Kidney (tissue), 14 donors: ENCODE data around the gene LRRC47. TPM values are rescaled to one million over a fixed set of nuclear protein-coding genes. Genes with fewer than 3 reads are reported as not detected.
A peak's percentile ranks its signal among the peaks of the same experiment; 100 is the strongest.

Experiments
- DNase-seq, 5 donors: peaks; one replicate each; pipeline ENCODE4 v3.0.0-alpha.2; 2013 to 2020
- FAIRE-seq: peaks from 2 replicates; lab custom pipeline; 2012; peaks lifted over from hg19 to GRCh38; lab: Jason Lieb, UNC
- H3K27ac ChIP-seq, 2 donors: one replicate each; pipeline ENCODE4 v1.7.0; 2013; ENCODE audit warnings: low read depth in 2 of 2, low read length in 2 of 2, inconsistent platforms in 1 of 2
- H3K27me3 ChIP-seq: one replicate; pipeline ENCODE4 v1.7.1; 2013; ENCODE audit warnings: low read length, inconsistent platforms; ENCODE audit not compliant: control insufficient read depth, insufficient read depth
- H3K36me3 ChIP-seq, 3 donors: one replicate each; pipeline versions ENCODE4 v1.7.0 to v1.7.1; 2013; ENCODE audit warnings: low read length in 3 of 3, control low read depth in 1 of 3, inconsistent platforms in 1 of 3; ENCODE audit not compliant: insufficient read depth in 3 of 3, control insufficient read depth in 2 of 3
- H3K4me1 ChIP-seq, 3 donors: one replicate each; pipeline versions ENCODE4 v1.7.0 to v1.7.1; 2013; ENCODE audit warnings: low read length in 3 of 3, inconsistent platforms in 1 of 3, low read depth in 1 of 3; ENCODE audit not compliant: control insufficient read depth in 2 of 3, insufficient read depth in 2 of 3
- H3K4me3 ChIP-seq, 3 donors: one replicate each; pipeline versions ENCODE4 v1.7.0 to v1.8.1; 2013; ENCODE audit warnings: low read length in 3 of 3, control low read depth in 1 of 3, inconsistent platforms in 1 of 3
- H3K9ac ChIP-seq, 3 donors: one replicate each; pipeline versions ENCODE4 v1.7.0 to v1.7.1; 2013; ENCODE audit warnings: low read length in 3 of 3, control low read depth in 1 of 3, inconsistent platforms in 1 of 3
- H3K9me3 ChIP-seq, 3 donors: one replicate each; pipeline versions ENCODE4 v1.7.0 to v1.7.1; 2013; ENCODE audit warnings: low read length in 3 of 3, control low read depth in 1 of 3, inconsistent platforms in 1 of 3; ENCODE audit not compliant: control insufficient read depth in 2 of 3, insufficient read depth in 1 of 3
- intact Hi-C: fragments of 100-400 bp; cut with DNase I; formaldehyde crosslinking; loops from one replicate; pipeline ENCODE4 v1.11.1; 2022
- polyA plus RNA-seq: library from polyadenylated mRNA; stranded (reverse); fragments of 350-450 nt; fragmentation: Illumina TruSeq; extraction: RNeasy Lipid Tissue Mini Kit (QIAGEN cat#74804); gene quantifications from one replicate; pipeline ENCODE4 v1.2.3, GENCODE V29; 2014; ENCODE audit warnings: low read depth, low replicate concordance; ENCODE audit not compliant: insufficient read depth
- total RNA-seq: library from RNA; stranded (reverse); fragmentation: NEBNext Ultra II Directional; extraction: Animal tissue kit (Norgen Biotek cat#: 25700); gene quantifications from one replicate; pipeline ENCODE4 v1.2.1, GENCODE V29; 2021
- TF ChIP-seq, protein P1 (sequence below): IDR thresholded peaks from 3 replicates; pipeline ENCODE4 v1.5.1; 2012; ENCODE audit warnings: mild to moderate bottlenecking, moderate library complexity, borderline replicate concordance; ENCODE audit not compliant: insufficient read depth; ENCODE audit errors: extremely low read depth
- donor health status: control.
- donor health status: control.
- donor health status: control.
- donor health status: control.
- donor health status: control.
- donor health status: DM: yes; HTN: yes; CAD: no.
- donor health status: Normal renal cell carcinoma (clear cell type).

LRRC47 gene
- total and polyA plus RNA-seq, 2 donors from 2014 or later, result 28.8 to 42.4 TPM

GRCh38 chr1:3772027-3772714 is 24.1 kb downstream of the LRRC47 start:
- FAIRE-seq (no peak), DNase-seq (peak; percentile 93 to 99 (median 97))
- intact Hi-C loops, result no loop called here
- Histone ChIP-seq H3K4me1 (peaks cover 0 to 29% (median 12%) of the 10 kb centered on the region in 3 donors), H3K27me3 (no peaks in the 10 kb centered on the region), H3K27ac (no peak overlapping the region), H3K4me3 (peak overlapping the region in 2 of 3 donors; percentile 30 to 55), H3K9me3 (no peaks in the 10 kb centered on the region), H3K9ac (no peak overlapping the region), H3K36me3 (no peaks in the 10 kb centered on the region)
- TF ChIP-seq, protein P1, sequence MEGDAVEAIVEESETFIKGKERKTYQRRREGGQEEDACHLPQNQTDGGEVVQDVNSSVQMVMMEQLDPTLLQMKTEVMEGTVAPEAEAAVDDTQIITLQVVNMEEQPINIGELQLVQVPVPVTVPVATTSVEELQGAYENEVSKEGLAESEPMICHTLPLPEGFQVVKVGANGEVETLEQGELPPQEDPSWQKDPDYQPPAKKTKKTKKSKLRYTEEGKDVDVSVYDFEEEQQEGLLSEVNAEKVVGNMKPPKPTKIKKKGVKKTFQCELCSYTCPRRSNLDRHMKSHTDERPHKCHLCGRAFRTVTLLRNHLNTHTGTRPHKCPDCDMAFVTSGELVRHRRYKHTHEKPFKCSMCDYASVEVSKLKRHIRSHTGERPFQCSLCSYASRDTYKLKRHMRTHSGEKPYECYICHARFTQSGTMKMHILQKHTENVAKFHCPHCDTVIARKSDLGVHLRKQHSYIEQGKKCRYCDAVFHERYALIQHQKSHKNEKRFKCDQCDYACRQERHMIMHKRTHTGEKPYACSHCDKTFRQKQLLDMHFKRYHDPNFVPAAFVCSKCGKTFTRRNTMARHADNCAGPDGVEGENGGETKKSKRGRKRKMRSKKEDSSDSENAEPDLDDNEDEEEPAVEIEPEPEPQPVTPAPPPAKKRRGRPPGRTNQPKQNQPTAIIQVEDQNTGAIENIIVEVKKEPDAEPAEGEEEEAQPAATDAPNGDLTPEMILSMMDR, result no peak

DNA sequence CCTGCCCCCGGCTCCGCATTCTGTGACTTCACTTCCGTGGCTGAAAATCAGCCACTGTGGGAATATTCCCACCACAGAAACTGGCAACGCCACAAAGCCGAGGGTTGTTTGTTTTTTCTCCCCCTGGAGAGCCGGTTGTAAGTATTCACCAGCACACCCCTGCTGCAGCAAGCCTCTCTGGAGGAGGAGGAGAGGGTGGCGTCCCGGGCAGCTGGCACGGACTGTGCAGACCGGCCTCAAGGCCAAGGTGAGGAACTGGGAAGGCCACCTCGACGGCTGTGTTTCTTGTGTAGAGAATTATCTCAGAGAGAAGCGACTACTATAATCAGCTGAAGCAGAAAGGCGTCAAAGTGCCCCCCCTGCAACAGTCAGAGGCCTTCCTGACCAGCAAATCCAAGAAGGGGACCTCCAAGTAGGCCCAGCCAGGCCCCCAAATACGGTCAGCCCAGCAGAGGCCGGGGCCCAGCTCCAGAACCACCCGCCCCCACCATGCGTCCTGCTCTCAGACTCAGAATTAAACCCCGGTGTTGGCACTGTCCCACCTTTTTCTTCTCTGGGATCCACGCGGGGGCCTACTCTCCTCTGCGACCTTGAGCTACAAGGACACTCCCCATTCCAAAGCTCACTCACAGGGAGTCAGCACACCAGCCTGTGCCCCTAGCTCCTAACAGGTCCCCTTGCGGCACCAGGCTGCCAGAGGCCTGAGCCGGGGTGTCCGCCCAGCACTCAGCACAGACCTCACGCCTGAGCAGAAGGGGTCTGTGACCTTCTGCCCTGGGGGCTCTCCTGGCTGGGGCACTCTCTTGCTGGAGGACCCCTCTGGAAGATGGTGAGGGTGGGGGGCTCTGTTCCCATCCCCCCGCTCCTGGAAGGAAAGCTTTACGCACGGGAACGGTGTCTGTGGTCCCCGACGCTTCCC is 24.9 kb downstream of the LRRC47 start:
- DNase-seq, result peak in 2 of 5 donors; percentile 75 to 79
- no peak overlapping the region for H3K27ac ChIP-seq
- TF ChIP-seq, protein P1, result no peak
- no peaks in the 10 kb centered on the region for H3K36me3 ChIP-seq
- H3K9me3 ChIP-seq, result no peaks in the 10 kb centered on the region
- H3K9ac ChIP-seq, result no peak overlapping the region
- intact Hi-C loops, result no loop called here
- H3K4me3 ChIP-seq, result peak overlapping the region in 2 of 3 donors; percentile 30 to 55
- no peaks in the 10 kb centered on the region for H3K27me3 ChIP-seq
- peaks cover 0 to 26% (median 9%) of the 10 kb centered on the region in 3 donors for H3K4me1 ChIP-seq
- no peak for FAIRE-seq

DNA sequence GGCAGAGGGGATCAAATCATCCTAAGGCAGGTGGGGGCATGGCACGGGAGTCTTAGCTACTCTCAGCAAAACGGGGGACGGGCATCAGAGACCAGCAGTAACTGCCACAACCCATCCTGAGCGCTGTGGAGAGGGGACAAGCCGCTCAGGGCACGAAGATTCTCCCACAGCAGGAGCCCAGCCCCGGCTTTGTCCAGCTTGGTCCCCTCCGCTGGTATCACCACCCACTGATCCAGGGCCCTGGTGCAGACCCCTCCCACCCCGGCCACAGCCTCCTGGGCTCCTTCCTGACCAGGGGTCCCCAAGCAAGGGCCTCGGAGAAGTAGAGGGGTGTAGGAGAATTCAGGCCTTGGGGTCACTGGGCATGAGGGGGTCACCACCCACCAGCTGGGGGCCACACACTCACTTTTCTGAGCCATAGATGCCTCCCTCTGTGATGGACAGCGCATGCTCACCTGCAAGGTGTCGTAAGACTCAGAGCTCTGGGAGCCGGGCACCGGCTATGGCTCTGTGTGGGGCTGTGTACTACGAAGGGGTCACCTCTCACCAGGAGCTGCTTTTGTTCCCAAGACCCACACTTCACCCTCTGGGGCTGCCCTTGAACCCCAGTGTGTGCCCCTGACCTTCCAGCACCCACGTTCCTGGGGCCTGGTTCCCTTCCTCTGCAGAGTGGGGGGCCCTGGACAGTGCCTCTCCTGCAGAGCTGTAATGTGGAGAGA is 26.1 kb downstream of the LRRC47 start:
- H3K4me1 ChIP-seq, result peaks cover 0 to 15% (median 7%) of the 10 kb centered on the region in 3 donors
- H3K9ac ChIP-seq, result no peak overlapping the region
- H3K27me3 ChIP-seq, result no peaks in the 10 kb centered on the region
- DNase-seq (peak in 1 of 5 donors; percentile 59), FAIRE-seq (no peak)
- H3K9me3 ChIP-seq, result no peaks in the 10 kb centered on the region
- no peak overlapping the region for H3K27ac ChIP-seq
- H3K36me3 ChIP-seq, result no peaks in the 10 kb centered on the region
- intact Hi-C loops, result no loop called here
- H3K4me3 ChIP-seq, result no peak overlapping the region
- TF ChIP-seq, protein P1, result no peak
